Stimulated activated CD4-positive, alpha-beta T cell treated with anti-CD3 and anti-CD28 coated beads, Interleukin-1b, Interleukin-23, amount 100 ng/mL, for 48 hours (primary cell): ENCODE data around the gene CNTN5.

Experiments used
- DNase-seq: peaks from one replicate; pipeline ENCODE4 v3.0.0-alpha.2; 2020

CNTN5 gene

GRCh38 chr11:99531468-99531867 is 510.7 kb downstream of the CNTN5 start:
- no peak for DNase-seq

- DNase-seq = no peak
These were observed 514.1 kb downstream of the CNTN5 start for GRCh38 chr11:99534812-99535211.

GRCh38 chr11:99535406-99535805 is 514.7 kb downstream of the CNTN5 start:
- DNase-seq = no peak

GRCh38 chr11:99535819-99536218 is 515.1 kb downstream of the CNTN5 start:
- DNase-seq = no peak

- no peak for DNase-seq
These were observed 516.9 kb downstream of the CNTN5 start for GRCh38 chr11:99537681-99538080.

- DNase-seq = no peak
These were observed 524.9 kb downstream of the CNTN5 start for GRCh38 chr11:99545616-99546015.

- no peak for DNase-seq
These were observed 527.5 kb downstream of the CNTN5 start for GRCh38 chr11:99548264-99548663.

GRCh38 chr11:99554232-99554903 is 533.6 kb downstream of the CNTN5 start:
- no peak for DNase-seq

- no peak for DNase-seq
These were observed 534.7 kb downstream of the CNTN5 start for GRCh38 chr11:99555486-99555885.

GRCh38 chr11:99565333-99565732 is 544.6 kb downstream of the CNTN5 start:
- no peak for DNase-seq

- DNase-seq = no peak
These were observed 546.7 kb downstream of the CNTN5 start for GRCh38 chr11:99567334-99567956.

- no peak for DNase-seq
These were observed 548.1 kb downstream of the CNTN5 start for GRCh38 chr11:99568808-99569207.

GRCh38 chr11:99571094-99571493 is 550.3 kb downstream of the CNTN5 start:
- no peak for DNase-seq

GRCh38 chr11:99584830-99585229 is 564.1 kb downstream of the CNTN5 start:
- DNase-seq = no peak

GRCh38 chr11:99585606-99586005 is 564.9 kb downstream of the CNTN5 start:
- DNase-seq = no peak

GRCh38 chr11:99589771-99590170 is 569.0 kb downstream of the CNTN5 start:
- no peak for DNase-seq

GRCh38 chr11:99592266-99592665 is 571.5 kb downstream of the CNTN5 start:
- no peak for DNase-seq

- DNase-seq = no peak
These were observed 572.4 kb downstream of the CNTN5 start for GRCh38 chr11:99593197-99593596.

- no peak for DNase-seq
These were observed 580.4 kb downstream of the CNTN5 start for GRCh38 chr11:99601179-99601578.

- DNase-seq = no peak
These were observed 593.6 kb downstream of the CNTN5 start for GRCh38 chr11:99614352-99614751.

- no peak for DNase-seq
These were observed 609.9 kb downstream of the CNTN5 start for GRCh38 chr11:99630629-99631028.

GRCh38 chr11:99631618-99632017 is 610.9 kb downstream of the CNTN5 start:
- no peak for DNase-seq

GRCh38 chr11:99632969-99633368 is 612.2 kb downstream of the CNTN5 start:
- DNase-seq = no peak

GRCh38 chr11:99634581-99634980 is 613.8 kb downstream of the CNTN5 start:
- DNase-seq = no peak

- no peak for DNase-seq
These were observed 617.4 kb downstream of the CNTN5 start for GRCh38 chr11:99638073-99638553.
